ENCODE data around the gene EZR.

DNA sequence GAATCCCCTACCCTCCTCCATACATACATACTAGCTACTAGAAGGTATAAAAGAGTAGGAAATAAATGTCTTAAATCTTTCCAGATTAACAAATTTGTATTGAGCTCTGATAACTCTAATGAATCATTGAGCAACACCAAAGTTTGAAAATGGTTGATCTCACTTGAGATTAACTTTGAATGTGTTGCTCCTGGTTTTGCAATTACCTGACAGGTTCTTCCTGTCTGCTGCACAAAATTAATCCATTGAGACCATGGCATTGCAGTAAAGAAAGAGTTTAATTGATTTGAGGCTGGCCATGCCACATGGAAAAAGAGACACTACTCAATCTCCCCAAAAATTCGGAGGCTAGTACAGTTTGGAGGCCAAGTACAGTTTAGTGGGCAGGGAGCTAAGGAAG is 21.3 kb upstream of the EZR start:
- TF ChIP-seq, protein P1, sequence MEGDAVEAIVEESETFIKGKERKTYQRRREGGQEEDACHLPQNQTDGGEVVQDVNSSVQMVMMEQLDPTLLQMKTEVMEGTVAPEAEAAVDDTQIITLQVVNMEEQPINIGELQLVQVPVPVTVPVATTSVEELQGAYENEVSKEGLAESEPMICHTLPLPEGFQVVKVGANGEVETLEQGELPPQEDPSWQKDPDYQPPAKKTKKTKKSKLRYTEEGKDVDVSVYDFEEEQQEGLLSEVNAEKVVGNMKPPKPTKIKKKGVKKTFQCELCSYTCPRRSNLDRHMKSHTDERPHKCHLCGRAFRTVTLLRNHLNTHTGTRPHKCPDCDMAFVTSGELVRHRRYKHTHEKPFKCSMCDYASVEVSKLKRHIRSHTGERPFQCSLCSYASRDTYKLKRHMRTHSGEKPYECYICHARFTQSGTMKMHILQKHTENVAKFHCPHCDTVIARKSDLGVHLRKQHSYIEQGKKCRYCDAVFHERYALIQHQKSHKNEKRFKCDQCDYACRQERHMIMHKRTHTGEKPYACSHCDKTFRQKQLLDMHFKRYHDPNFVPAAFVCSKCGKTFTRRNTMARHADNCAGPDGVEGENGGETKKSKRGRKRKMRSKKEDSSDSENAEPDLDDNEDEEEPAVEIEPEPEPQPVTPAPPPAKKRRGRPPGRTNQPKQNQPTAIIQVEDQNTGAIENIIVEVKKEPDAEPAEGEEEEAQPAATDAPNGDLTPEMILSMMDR (IDR thresholded peaks at IDR 0.05) = no peak
- no peak for TF ChIP-seq POLR2AphosphoS5 (IDR thresholded peaks at IDR 0.05)
- no peak for TF ChIP-seq POLR2A (IDR thresholded peaks at IDR 0.05)
